ENCODE results near the gene POLD1.
A peak's percentile ranks its signal among the peaks of the same experiment; 100 is the strongest.
"Not testable (repeated sequence)": the region's sequence is repeated elsewhere in the genome, so short reads cannot be mapped to it uniquely, and the experiment has no call there.

Gene POLD1

DNA sequence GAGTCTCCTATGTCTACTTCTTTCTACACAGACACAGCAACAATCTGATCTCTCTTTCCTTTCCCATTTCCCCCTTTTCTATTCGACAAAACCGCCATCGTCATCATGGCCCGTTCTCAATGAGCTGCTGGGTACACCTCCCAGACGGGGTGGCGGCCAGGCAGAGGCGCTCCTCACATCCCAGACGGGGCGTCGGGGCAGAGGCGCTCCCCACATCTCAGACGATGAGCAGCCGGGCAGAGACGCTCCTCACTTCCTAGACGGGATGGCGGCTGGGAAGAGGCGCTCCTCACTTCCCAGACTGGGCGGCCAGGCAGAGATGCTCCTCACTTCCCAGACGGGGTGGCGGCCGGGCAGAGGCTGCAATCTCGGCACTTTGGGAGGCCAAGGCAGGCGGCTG, 6.8 kb downstream of the POLD1 start:
- DNase-seq (ENCODE audit: low read depth in 2 of 3, low spot score in 2 of 3): not testable (repeated sequence)

DNA sequence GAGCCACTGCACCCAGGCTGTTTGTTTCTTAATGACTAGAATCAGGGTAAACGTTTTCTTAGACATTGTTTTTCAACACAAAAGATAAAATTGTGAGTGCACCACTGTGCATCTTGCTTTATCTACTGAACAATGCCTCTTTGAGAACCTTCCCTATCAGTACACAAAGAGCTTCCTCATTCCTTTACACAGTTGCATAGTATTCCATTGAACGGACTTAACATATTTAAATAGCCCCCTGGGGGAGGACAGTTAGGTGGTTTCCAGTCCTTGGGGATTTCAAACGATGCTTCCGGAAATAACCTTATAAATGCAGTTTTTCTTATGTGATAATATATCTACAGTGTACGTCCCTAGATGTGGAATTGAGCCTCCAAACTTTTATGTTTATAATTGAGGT, 8.6 kb downstream of the POLD1 start:
- no peak for DNase-seq (ENCODE audit: low read depth in 2 of 3, low spot score in 2 of 3)

- no peak for DNase-seq (ENCODE audit: low read depth in 2 of 3, low spot score in 2 of 3)
Observed at GRCh38 chr19:50393589-50393988, 9.4 kb downstream of the POLD1 start.

DNA sequence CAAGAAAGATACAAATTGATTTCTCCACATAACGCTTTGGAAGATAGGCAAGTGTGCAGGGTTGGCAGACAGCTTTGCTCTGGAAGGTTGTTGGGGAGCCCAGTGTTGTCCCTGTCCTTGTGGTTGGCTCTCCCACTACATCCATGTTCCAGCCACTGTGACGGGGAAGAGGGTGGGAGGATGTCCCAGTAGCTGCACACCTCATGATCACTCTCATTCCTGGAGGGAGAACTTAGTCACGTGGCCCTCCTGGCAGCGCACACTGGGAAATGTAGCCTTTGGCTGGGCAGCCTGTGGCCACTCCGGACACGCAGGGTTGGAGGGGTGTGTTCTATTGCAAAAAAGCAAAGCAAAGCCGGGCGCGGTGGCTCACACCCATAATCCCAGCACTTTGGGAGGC, 9.9 kb downstream of the POLD1 start:
- DNase-seq (ENCODE audit: low read depth in 2 of 3, low spot score in 2 of 3): no peak

- no peak for DNase-seq (ENCODE audit: low read depth in 2 of 3, low spot score in 2 of 3)
Observed at GRCh38 chr19:50398675-50399367, 14.7 kb downstream of the POLD1 start.

- no peak for DNase-seq (ENCODE audit: low read depth in 2 of 3, low spot score in 2 of 3)
Observed at GRCh38 chr19:50399368-50399745, 15.2 kb downstream of the POLD1 start.

- no peak for DNase-seq (ENCODE audit: low read depth in 2 of 3, low spot score in 2 of 3)
Observed at GRCh38 chr19:50401605-50402450, 17.7 kb downstream of the POLD1 start.

DNA sequence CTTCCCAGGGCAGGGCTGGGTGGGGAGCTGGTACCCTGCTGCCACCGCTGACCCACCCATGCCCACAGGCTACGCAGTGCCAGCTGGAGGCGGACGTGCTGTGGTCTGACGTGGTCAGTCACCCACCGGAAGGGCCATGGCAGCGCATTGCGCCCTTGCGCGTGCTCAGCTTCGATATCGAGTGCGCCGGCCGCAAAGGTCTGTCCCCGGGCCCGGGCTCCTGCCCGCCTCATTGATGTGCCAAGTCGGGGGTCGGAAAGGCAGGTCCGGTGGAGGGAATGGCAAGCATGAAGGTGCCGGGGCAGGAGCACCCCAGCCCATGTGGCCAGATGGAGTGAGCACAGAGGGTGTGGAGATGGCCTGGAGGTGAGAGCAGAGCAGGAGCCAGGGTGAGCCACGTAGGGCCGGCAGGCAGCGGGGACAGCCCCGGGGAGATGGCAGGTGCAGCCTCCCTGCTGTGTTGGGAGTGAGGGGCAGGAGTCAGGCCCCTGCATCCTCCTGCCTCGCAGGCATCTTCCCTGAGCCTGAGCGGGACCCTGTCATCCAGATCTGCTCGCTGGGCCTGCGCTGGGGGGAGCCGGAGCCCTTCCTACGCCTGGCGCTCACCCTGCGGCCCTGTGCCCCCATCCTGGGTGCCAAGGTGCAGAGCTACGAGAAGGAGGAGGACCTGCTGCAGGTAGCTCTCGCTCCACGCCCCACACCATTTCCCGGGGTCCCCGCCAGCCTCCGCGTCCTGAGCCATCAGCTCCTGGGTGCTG, 18.6 kb downstream of the POLD1 start:
- DNase-seq (ENCODE audit: low read depth in 2 of 3, low spot score in 2 of 3): no peak

GRCh38 chr19:50406156-50406820, 22.1 kb downstream of the POLD1 start:
- DNase-seq (ENCODE audit: low read depth in 2 of 3, low spot score in 2 of 3): no peak

DNA sequence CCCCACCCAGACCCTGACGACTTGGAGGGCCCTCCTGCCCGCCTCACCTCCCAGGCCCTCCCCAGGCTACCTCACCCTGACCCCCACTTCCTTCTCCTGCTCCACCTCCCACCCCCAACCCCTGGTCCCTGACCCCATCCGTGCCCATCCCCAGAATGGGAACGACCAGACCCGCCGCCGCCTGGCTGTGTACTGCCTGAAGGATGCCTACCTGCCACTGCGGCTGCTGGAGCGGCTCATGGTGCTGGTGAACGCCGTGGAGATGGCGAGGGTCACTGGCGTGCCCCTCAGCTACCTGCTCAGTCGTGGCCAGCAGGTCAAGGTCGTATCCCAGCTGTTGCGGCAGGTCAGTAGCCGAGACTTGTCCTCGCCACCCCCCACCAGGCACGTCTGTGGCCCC, 22.7 kb downstream of the POLD1 start:
- no peak for DNase-seq (ENCODE audit: low read depth in 2 of 3, low spot score in 2 of 3)

DNA sequence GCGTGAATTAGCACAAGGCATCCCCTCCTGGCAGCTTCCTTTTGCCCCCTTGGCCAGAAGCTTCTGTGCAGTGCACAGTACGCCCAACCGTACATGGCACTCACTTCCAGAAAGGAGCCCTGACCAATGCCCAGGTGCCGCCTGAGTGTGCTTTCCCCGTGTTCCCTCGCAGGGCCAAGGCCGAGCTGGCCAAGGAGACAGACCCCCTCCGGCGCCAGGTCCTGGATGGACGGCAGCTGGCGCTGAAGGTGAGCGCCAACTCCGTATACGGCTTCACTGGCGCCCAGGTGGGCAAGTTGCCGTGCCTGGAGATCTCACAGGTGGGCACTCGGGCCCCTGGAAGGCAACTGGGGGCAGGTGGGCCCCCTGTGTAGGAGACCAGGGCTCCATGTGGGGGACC, 25.2 kb downstream of the POLD1 start:
- DNase-seq (ENCODE audit: low read depth in 2 of 3, low spot score in 2 of 3): no peak

GRCh38 chr19:50410109-50410508, 26.0 kb downstream of the POLD1 start:
- no peak for DNase-seq (ENCODE audit: low read depth in 2 of 3, low spot score in 2 of 3)

DNA sequence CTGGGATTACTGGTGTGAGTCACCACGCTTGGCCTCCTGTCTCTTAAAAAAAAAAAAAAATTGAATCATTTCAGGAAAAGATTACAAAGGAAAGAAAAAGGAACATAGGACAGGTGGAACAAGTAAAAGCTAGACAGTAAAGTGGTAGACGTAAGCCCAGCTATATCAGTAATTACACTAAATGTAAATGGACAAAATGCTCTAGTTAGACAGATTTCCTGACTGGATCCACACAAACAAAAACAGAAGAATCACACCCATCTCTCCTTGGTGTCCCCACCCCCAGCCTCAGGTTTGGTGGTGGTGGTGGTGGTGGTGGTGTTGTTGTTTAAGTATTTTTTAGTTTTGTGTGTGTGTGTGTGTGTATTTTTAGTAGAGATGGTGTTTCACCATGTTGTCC, 28.3 kb downstream of the POLD1 start:
- DNase-seq (ENCODE audit: low read depth in 2 of 3, low spot score in 2 of 3): no peak

DNA sequence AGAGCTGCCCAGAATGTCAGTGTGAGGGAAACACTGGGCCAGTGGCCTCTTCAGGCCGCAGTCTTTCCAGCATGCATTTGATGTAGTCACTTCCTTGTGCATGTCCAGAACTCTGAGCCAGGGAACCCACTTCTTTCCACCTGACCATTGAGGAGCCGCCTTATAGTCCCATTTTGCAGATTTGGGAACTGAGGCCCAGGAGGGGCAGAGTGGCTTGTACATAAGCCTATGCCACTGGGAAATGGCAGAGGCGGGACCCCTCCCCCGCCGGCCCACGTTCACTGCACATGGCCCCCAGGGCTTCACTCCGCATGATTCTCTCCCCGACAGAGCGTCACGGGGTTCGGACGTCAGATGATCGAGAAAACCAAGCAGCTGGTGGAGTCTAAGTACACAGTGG, 28.9 kb downstream of the POLD1 start:
- DNase-seq (ENCODE audit: low read depth in 2 of 3, low spot score in 2 of 3): no peak

DNA sequence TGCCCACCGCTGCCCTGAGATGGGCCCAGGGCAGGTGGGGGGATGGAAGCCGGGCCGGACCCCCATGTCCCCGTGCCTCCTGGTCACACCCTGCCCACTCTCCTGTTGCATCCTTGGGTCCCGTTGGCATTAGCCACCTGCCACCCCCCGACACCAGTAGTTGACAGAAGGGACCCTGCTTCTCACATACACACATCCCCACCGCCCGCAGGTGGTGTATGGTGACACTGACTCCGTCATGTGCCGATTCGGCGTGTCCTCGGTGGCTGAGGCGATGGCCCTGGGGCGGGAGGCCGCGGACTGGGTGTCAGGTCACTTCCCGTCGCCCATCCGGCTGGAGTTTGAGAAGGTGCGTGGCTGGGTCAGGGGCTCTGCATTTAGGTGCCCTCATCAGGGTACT, 29.4 kb downstream of the POLD1 start:
- DNase-seq (ENCODE audit: low read depth in 2 of 3, low spot score in 2 of 3): no peak

DNA sequence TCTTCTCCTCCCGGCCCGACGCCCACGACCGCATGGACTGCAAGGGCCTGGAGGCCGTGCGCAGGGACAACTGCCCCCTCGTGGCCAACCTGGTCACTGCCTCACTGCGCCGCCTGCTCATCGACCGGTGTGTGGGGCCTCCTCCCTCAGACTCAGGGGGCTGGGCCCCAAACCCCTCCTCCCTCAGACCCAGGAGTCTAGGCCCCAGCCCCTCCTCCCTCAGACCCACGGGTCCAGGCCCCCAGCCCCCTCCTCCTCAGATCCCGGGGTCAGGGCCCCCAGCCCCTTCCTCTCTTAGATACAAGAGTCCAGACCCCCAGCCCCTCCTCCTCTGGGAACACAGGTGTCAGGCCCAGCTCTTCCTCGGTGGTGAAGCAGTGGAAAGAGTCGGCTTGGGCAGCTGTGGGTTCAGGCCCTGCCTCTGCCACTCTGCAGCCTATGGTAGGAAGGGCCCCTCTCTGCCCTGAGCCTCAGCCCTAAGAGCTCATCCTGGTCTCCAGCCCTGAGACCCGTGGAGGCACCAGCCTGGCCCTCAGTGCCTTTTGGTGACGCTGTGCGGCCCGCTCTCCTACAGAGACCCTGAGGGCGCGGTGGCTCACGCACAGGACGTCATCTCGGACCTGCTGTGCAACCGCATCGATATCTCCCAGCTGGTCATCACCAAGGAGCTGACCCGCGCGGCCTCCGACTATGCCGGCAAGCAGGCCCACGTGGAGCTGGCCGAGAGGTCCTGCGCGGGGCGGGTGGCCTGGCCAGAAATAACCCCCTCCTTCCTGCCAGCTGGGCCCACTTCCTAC, 30.9 kb downstream of the POLD1 start:
- DNase-seq (ENCODE audit: low read depth in 2 of 3, low spot score in 2 of 3): peak; percentile 48 to 80 (median 49)

DNA sequence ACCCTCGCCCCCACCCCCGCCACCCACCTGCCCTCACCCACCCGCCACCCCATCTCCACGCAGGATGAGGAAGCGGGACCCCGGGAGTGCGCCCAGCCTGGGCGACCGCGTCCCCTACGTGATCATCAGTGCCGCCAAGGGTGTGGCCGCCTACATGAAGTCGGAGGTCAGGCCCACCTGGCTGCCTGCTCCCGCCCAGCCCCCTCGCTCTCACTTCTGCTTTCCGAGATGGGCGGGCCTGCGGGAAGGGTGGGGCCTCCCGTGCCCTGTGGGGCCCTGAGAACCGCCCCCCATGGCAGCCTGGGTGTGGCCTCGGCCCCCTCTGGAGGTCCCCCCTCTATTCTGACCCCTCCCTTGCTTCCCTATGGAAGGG, 31.5 kb downstream of the POLD1 start:
- DNase-seq (ENCODE audit: low read depth in 2 of 3, low spot score in 2 of 3): no peak

DNA sequence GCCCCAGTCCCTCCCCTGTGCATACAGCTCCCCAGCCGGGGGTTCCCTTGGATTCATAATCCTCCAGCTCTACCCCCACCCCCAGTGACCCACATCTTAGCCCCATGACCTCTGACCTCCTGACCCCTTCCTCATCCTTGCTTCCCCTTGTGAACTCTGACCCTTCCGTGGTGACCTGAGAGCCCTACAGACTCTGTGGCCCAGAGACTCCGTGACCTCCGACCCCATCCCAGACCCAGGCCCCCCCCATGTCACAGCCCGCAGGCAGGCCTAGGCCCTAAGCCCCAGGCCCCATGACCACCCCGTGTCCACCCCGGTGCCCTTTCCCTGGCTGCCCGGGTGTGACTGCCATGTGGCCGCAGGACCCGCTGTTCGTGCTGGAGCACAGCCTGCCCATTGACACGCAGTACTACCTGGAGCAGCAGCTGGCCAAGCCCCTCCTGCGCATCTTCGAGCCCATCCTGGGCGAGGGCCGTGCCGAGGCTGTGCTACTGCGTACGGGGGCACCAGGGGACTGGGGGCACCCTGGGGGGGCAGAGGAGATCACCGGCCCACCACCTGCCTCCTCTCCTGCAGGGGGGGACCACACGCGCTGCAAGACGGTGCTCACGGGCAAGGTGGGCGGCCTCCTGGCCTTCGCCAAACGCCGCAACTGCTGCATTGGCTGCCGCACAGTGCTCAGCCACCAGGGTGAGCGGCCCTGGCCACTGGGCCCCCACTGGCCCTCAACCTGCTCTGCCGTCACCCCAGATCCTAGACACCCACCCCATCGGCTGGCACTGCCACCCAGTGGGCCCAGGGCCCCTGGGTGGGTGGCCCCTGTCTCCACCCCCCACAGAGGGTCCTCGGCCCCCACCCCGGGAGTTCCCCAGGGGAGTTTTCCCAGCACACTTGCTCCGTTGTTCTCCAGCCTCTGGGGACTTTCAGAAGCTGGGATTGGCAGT, 32.2 kb downstream of the POLD1 start:
- no peak for DNase-seq (ENCODE audit: low read depth in 2 of 3, low spot score in 2 of 3)

Measured in activated CD8-positive, alpha-beta memory T cell treated with anti-CD3 and anti-CD28 coated beads for 48 hours (primary cell).